Upper lobe of right lung (tissue), 1 donor: ENCODE measurements around the gene XG. TPM values are rescaled to one million over a fixed set of nuclear protein-coding genes. Genes with fewer than 3 reads are reported as not detected.
"Not testable (repeated sequence)": the region's sequence is repeated elsewhere in the genome, so short reads cannot be mapped to it uniquely, and the experiment has no call there.

Source experiments
- ATAC-seq: fragments of 200-7000 bp; cut with Tn5 transposase; one replicate; pipeline ENCODE4 v1.9.1; 2020; ENCODE audit warnings: mild to moderate bottlenecking, moderate library complexity
- DNase-seq: peaks from one replicate; pipeline ENCODE4 v3.0.0-alpha.2; 2020
- H3K27ac ChIP-seq: fragments of 200-600 bp; one replicate; pipeline ENCODE4 v1.8.0; 2022
- H3K27me3 ChIP-seq: fragments of 200-600 bp; one replicate; pipeline ENCODE4 v1.8.0; 2022; ENCODE audit warnings: mild to moderate bottlenecking
- H3K36me3 ChIP-seq: fragments of 200-600 bp; one replicate; pipeline ENCODE4 v1.8.0; 2022
- H3K4me1 ChIP-seq: fragments of 200-600 bp; one replicate; pipeline ENCODE4 v1.8.0; 2022
- H3K4me3 ChIP-seq: fragments of 200-600 bp; one replicate; pipeline ENCODE4 v1.8.0; 2022; ENCODE audit warnings: mild to moderate bottlenecking
- H3K9me3 ChIP-seq: fragments of 200-600 bp; one replicate; pipeline ENCODE4 v1.8.0; 2022
- CTCF ChIP-seq: fragments of 200-600 bp; IDR thresholded peaks from one replicate; pipeline ENCODE4 v1.8.0; 2022; ENCODE audit warnings: antibody characterized with exemption
- intact Hi-C: fragments of 100-400 bp; cut with DNase I; formaldehyde crosslinking; loops from one replicate; pipeline ENCODE4 v1.11.0; 2022
- total RNA-seq: library from RNA; stranded (reverse); fragmentation: NEBNext Ultra II Directional; extraction: Animal tissue kit (Norgen Biotek cat#: 25700); gene quantifications from one replicate; pipeline ENCODE4 v1.2.1, GENCODE V29; 2021
- donor health status: DM: no; HTN: yes; CAD: no; lungs with severe emphysema.

Gene XG
- total RNA-seq, 1 donor from 2014 or later, result 0.64 TPM

GRCh38 chrX:2756548-2756947, 4.7 kb downstream of the XG start:
- H3K27ac ChIP-seq, result no peak overlapping the region
- no peaks in the 10 kb centered on the region for H3K36me3 ChIP-seq
- no peaks in the 10 kb centered on the region for H3K27me3 ChIP-seq
- no peaks in the 10 kb centered on the region for H3K4me1 ChIP-seq
- no peak for ATAC-seq
- no peak overlapping the region for H3K4me3 ChIP-seq
- no peak for DNase-seq
- no peaks in the 10 kb centered on the region for H3K9me3 ChIP-seq
- TF ChIP-seq CTCF, result no peak
- intact Hi-C loops, result no loop called here

- ATAC-seq (no peak), DNase-seq (no peak)
- intact Hi-C loops, result no loop called here
- Histone ChIP-seq H3K36me3 (no peaks in the 10 kb centered on the region), H3K27me3 (no peaks in the 10 kb centered on the region), H3K4me1 (no peaks in the 10 kb centered on the region), H3K27ac (no peak overlapping the region), H3K9me3 (no peaks in the 10 kb centered on the region), H3K4me3 (no peak overlapping the region)
- no peak for TF ChIP-seq CTCF
These were observed 9.4 kb downstream of the XG start for GRCh38 chrX:2761246-2761645.

GRCh38 chrX:2762671-2763070, 10.8 kb downstream of the XG start:
- H3K27me3 ChIP-seq, H3K36me3 ChIP-seq, DNase-seq, H3K27ac ChIP-seq, intact Hi-C loops, ATAC-seq, H3K4me3 ChIP-seq, H3K9me3 ChIP-seq, H3K4me1 ChIP-seq: not testable (repeated sequence)

GRCh38 chrX:2764766-2765548, 13.1 kb downstream of the XG start:
- H3K27ac ChIP-seq, DNase-seq, ATAC-seq, H3K36me3 ChIP-seq, H3K27me3 ChIP-seq, intact Hi-C loops, H3K4me1 ChIP-seq, H3K4me3 ChIP-seq, H3K9me3 ChIP-seq: not testable (repeated sequence)

- TF ChIP-seq CTCF, result no peak
- Histone ChIP-seq H3K4me3 (no peak overlapping the region), H3K36me3 (no peaks in the 10 kb centered on the region), H3K27me3 (no peaks in the 10 kb centered on the region), H3K27ac (no peak overlapping the region), H3K9me3 (no peaks in the 10 kb centered on the region), H3K4me1 (no peaks in the 10 kb centered on the region)
- ATAC-seq (no peak), DNase-seq (no peak)
- intact Hi-C loops, result no loop called here
These were observed 13.7 kb downstream of the XG start for GRCh38 chrX:2765549-2765830.

GRCh38 chrX:2766906-2767305, 15.1 kb downstream of the XG start:
- intact Hi-C loops, result no loop called here
- no peak overlapping the region for H3K4me3 ChIP-seq
- TF ChIP-seq CTCF, result no peak
- H3K9me3 ChIP-seq, result no peaks in the 10 kb centered on the region
- no peak for ATAC-seq
- no peaks in the 10 kb centered on the region for H3K36me3 ChIP-seq
- H3K4me1 ChIP-seq, result no peaks in the 10 kb centered on the region
- no peak for DNase-seq
- no peak overlapping the region for H3K27ac ChIP-seq
- H3K27me3 ChIP-seq, result no peaks in the 10 kb centered on the region
